DMS114 treated with DMSO at 0.1 percent for 48 hours (cell line): ENCODE results near the gene HSPG2.
"Not testable (repeated sequence)": the region's sequence is repeated elsewhere in the genome, so short reads cannot be mapped to it uniquely, and the experiment has no call there.

Experiments used
- DNase-seq: peaks from one replicate; lab custom pipeline; 2025; ENCODE audit not compliant: unreplicated experiment; lab: John Stamatoyannopoulos, UW

The HSPG2 gene

DNA sequence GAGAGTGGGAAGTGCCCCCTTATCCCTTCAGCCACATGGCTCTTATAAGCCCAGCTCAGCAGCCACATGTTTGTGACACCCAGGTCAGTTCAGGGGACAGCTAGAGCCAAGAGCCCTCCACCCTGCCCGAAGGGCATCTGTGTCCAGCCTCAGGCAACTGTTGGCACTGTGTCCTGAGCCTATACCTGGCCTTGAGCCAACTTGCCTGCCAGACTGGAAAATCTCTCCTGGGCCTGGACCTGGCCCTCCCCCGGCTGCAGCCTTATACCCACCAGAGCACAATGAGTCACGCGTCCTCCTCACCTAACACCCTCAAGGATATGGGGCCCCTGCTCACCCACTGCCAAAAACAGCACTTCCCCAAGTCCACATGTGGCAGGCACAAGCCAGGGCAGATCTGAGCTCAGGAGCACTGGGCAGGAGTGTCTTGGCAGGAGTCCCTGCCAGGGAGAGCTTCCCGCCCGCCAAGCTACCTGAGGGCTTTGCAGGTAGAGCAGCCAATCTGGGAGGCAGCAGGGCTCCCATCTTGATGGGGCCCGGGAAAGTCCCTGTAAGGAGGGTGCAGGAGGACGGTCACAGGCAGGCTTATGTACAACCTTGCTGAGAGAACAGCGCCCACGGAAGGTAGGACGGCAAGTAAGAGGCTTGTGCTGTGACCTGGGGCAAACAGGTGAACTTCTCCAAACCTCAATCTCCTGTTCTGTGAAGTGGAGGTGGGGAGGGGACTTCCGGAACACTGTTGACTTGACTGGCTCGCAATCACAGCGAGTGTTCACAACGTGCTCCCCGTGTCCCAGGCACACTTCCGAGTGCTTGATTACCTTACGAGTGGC lies 19.8 kb upstream of the HSPG2 start:
- no peak for DNase-seq

DNA sequence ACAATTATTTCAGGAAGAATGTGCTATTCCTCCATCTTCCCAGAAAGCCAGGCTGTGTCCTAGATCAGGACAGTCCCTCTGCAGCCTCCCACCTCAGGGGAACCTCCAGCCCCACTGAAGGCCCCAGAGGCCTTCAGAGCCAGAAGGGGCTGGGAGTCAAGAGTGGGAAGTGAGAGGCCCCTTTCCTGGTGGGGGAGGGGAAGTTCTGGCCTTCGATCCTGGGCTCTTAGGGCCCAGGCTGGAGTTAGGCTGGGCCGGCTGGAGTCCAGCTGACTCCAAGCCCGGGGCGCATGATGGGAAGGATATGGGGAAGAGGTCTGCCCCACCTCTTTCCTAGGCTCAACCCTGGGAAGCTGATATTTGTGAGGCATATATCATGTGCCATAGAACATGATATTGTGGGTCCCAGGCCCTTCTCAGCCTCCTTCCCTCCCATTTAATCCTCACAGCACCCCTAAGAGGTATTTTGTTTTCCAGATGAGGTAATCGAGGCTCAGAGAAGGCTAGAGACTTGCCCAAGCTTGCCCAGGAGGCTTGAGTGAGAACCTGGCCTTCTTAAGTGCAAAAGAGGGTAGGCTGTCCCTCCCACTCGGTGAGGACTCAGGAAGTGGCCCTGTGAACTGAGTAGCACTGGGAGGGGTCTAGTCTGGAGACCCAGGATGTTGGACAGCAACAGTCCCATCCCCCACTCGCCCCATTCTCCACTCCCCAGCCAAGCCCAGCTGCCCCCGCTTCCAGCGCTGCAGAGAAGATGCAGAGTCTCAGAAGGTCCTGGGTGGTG lies 18.6 kb upstream of the HSPG2 start:
- no peak for DNase-seq

- no peak for DNase-seq
Measured at GRCh38 chr1:21955058-21955457, 17.9 kb upstream of the HSPG2 start.

DNA sequence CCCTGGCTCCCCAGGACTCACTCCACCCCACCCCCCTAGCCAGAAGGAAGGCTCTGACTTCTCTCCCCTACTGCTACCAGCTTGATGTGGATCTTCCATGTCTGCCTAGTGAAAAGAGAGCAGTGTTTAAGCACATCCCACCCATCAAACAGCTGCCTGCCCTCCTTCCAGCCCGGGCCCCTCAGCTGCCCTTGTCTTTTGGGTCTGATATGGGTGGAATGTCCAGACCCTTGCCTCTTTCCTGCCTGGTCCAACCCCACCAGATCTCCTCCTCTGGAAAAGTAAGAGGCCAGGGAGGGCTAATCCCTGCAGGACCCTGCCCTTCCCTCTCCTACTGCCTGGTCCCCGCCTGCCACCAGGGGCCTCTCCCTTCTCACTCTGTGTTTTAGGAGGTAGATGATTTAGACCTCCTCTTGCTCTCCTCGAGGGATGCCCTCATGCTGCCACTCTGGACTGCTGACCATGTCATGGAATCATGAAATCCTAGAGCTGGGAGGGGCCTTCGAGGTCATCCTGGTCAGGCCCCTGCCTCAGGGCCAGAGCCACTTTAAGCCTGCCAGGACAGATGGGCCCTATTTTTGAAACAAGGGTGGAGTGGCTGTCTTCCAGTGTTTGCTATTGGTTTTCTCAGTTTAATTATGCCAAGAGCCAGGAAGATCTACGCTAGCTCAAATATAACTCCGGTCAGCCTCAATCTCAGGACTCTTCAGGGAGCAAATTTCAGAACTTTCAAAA lies 15.8 kb upstream of the HSPG2 start:
- no peak for DNase-seq

- DNase-seq, result no peak
Measured at GRCh38 chr1:21951226-21951870, 14.2 kb upstream of the HSPG2 start.

DNA sequence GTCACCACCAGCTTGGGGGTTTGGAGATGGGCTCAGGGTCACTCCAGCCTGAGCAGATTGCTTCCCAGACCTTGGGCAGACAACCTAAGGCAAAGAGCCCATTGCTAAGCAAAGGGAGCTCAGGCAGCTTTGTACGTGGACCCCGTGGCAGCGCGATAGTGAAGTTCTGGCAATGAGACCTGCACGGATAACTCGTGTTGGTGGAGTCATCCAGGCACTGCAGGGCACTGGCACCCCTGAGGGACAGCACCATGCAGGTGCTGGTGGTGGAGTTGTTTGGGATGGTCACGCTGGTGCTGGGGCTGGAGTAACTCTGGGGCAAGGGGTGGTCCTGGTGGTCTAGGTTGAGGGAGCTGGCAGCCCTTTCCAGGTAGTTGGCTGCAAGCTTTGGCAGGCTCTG lies 13.6 kb upstream of the HSPG2 start:
- no peak for DNase-seq

DNA sequence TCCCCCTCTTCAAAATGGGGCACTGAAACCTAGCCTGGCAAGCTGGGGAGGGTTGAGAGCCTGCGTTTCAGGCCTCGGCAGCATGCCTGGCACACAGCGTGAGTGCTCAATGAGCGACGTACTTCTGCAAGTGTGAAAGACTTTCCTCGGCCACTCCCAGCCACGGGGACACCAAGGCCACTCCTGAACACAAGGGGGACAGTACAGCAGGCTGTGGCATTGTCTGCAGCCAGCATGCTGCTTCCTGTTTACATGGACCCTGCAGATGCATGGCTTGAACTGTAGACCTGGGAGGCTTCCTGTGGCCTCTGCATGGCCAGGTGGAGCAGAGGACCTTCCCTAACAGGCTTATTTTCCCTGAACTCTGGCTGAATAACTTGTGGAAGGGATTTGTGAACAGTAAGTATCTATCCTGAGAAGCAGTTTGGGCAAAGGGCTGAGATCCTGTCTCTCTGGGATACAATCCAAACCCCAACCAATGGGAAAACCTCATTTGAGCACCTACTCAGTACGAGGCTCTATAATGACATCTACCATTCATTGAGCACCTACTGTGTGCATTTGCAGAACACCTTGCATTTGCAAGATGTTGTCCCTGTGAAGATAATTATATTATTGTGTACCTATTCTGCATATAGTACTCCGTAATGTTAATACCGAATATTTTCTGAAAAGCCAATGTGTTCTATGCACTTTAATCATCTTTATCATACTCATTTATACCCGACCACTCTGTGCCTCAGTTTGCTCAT lies 9.9 kb upstream of the HSPG2 start:
- DNase-seq, result no peak

GRCh38 chr1:21944733-21945073 lies 7.6 kb upstream of the HSPG2 start:
- no peak for DNase-seq

DNA sequence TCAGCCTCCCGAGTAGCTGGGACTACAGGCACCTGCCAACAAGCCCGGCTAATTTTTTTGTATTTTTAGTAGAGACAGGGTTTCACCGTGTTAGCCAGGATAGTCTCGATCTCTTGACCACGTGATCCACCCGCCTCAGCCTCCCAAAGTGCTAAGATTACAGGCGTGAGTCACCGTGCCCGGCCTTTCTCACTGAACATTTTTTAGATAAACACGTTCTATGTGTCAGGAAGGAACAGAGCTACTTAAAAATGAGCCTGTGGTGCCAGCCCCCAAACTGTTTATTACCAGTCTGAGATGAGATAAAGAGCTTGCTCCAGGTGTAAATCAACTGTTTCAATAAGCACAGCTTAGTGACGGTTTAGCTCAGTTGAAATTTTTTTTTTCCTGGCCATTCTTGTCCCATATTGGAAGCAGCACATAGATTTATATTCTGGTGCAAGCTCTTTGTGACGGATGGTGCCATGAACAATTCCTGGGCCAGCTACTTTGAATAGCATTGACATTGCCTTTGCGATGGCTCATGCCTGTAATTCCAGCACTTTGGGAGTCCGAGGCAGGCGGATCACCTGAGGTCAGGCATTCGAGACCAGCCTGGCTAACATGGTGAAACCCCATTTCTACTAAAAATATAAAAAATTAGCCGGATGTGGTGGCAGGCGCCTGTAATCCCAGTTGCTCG lies 6.0 kb upstream of the HSPG2 start:
- not testable (repeated sequence) for DNase-seq

DNA sequence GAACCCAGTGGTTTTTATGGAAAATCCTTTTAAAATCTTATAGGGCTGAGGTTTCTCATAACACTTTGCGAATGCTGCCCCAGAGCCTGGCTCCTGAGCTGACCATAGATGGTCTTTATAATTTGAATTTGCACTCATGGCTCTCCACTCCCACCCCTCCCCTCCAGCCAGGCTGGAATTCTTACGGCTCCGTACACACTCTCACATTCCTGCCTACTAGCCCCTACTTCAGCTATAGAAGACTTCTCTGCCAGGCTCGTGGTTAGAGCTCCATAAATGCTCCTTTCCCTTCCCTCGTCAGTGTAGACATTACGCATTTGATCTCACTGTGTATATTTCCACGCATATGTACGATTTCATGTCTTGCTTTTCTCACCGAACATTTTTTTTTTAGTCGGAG lies 5.4 kb upstream of the HSPG2 start:
- no peak for DNase-seq

DNA sequence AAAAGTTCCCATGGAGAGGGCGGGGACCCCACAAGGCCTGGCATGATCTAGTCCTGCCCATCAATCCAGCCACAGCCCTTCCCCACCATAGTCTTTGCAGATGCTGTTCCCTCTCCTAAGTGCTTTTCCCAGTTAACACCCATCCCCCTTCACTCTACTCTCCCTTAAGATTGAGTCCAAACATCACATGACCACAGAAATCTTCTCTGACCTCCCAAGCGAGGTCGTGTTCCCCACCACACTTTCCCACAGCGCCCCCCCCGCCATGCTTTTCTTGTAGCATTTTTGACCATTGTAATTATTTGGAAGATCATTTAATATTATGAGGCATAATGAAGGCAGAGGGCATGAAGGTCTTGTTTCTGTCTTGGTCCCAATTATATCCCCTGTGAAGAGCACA lies 4.3 kb upstream of the HSPG2 start:
- no peak for DNase-seq

DNA sequence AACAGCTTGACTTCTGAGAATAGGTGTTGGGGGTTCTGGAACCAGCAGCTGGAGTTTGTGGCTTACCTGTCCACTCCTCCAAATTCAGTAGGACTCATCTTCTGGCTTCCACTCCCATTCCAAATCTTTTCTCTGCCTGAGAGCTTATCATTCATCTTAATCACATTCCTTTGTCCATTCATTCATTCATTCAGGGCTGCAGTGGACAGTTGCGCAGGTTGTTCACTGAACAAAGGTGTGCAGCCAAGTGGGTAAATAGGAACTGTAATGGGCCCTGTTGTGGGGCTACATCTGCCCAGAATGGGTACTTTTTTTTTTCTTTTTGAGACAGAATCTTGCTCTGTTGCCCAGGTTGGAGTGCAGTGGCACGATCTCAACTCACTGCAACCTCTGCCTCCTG lies 3.4 kb upstream of the HSPG2 start:
- no peak for DNase-seq

DNA sequence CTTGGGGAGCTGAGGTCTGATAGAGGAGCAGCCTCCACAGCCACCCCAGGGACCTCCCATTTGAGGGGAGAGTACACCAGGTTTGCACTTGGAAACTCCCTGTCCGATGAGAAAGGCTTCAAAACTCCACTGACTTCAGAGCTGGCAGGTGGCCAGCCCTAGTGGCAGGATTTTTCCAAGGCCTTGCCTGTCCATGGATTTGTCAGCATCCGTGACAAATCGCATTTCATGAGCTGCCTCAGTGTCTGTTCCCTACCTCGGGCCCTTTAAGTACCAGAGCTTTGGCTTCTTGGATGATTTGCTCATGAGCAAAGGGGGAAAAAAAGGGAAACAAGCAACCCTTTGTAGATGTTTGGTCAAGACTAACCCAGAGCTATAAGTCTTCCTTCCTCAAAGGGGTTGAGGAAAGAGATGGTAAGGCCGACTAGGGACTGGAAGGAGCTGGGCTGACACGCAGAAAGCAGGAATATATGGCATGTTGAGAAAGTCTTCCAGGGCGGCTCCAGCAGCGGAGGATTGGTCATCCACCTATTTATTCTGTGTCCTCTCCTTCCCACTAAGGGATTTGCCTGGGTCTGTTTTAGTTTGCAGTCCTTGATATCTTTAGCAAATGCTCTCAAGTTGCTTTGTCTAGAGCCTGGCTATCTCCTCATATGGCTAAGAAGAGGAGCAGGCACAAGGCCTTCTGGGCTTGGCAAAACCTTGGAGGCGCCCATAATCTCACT lies 2.7 kb upstream of the HSPG2 start:
- no peak for DNase-seq

DNA sequence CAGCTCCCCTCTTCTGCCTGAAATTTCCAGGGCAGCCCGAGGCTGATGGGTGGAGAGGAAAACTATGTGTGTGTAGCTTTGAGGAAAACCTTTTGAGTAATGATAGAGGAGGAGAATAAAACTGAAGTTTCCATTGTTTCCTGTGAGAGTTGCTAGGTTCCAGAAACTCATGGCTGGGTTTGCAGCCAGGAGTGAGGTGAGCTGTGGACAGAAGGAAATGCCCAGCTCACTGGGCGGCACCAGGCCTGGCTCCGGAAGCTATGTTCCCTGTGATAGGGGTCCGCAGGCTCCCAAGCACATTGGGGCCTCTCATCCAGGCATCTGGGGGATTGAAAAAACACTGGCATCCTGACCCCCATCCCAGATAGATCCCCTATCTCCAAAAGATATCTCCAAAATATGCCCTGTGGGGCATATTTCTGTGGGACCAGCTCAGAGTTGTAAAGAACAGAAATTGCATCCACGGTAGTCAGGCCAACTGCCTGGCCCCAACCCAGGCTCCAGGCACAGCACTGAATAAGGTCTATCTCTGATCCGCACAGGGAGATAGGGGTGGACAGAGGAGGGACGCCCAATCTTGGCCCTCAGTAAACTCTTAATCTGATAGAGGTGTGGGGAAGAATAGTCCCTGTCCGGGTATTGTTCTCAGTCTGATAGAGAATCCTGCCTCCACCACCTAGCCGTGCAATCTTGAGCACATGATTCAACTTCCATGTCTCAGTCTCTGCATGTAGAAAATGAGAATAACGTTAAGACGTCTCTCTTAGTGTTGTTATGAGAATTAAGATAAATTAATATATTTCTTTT lies 1.8 kb upstream of the HSPG2 start:
- no peak for DNase-seq

DNA sequence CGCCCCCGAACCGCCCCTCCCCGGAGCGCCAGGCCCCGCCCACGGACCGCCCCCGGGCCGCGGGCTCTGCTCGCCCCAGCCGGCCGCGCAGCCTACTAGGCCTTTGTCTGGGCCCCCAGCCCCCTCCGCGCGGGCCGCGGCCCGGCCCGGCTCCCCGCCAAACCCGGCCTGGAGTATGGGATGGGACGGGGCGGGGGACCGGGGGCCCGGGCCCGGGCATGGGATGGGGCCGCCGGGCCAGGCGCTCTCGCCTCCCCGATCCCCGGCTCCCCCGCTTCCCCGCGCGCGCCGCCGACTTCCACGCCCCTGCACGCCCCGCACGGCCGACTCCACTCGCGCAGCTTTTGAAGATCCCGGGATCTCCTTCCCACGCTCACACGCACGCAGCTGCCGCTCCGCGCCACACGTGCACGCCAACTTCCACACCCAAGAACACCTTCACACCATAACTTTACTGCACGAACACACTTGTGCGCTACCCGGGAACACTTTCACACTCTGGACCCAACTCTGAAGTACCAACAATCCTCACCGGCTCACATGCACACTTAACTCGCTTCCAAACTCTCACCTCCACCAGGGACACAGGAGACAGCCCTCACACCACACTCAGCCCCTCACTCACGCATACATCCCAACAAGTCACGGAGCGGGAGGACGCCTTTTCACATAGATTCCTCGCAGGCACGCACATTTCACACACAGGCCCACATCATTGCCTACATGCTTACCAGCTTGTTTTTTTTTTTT lies 437 bp upstream of the HSPG2 start:
- DNase-seq, result peak; percentile 55

GRCh38 chr1:21936366-21937031 lies 611 bp downstream of the HSPG2 start:
- DNase-seq, result no peak

GRCh38 chr1:21935891-21936365 lies 1.2 kb downstream of the HSPG2 start:
- DNase-seq, result no peak
